GDM1 (cell line): ENCODE data around the gene KSR1.

Experiments used
- DNase-seq: peaks from one replicate; lab custom pipeline; 2025; lab: John Stamatoyannopoulos, UW

KSR1 gene

GRCh38 chr17:27591986-27592385 is 135.7 kb downstream of the KSR1 start:
- DNase-seq, result no peak

DNA sequence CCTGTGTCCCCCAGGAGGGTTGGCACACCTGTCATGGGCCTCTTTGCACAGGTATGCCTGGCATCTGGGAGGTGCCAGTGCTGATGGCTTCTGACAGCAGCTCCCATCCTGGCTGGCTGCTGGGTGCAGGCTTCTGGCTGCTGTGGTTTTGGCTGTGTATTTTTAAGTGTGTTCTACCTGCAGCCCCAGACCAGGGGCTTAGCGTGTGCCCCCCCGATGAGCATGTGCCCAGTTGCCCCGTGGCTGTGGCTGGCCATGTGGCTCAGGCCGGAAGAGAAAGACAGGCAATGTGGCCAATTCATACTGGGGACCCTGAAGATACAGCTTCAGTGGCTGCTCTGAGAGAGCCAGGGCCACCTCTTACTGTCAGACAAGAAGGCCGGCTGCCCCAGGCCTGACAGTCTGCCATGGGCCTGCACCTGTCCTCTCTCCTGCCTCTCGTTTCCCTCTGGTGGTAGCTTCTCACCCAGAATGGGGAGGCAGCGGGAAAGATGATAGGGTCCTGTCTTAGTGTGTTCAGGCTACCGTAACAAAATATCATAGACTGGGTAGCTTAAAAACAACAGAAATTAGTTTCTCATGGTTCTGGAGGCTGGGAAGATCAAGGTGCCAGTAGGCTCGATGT is 137.1 kb downstream of the KSR1 start:
- no peak for DNase-seq

DNA sequence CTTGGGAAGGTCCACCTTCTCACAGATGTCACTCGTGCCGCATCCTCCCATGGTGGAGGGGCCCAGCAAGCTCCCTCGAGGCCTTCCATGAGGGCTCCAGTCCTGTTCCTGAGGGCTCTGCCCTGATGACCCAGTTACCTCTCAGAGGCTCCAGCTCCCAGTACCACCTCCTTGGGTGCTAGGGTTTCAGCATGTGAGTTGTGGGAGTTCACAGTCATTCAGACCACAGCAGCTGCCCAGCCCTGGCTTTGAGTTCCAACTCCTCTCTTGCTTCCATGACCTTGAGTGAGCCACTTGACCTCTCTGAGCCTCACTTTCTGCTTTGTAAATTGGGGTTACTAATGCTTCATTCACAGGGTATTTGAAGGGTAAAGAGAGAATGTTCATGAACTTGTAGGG is 137.6 kb downstream of the KSR1 start:
- DNase-seq, result no peak

DNA sequence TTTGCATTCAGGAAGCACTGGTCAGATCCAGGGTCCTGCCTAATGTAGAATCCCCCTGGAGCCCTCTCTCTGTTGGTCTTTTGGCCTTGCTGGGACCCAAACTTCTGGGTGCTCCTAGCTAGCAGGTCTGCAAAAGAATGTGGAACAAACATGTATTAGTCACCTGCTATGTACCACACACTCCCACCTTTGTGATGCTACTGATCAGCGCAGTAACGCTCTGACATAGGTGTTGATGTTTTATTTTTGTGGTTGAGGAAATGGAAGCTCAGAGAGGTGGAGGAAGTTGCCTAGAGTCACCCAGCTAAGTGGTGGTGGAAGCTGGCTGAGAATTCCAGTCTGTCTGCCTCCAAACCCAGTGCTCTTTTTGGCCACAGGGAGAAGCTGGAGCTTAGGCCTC is 139.0 kb downstream of the KSR1 start:
- no peak for DNase-seq

DNA sequence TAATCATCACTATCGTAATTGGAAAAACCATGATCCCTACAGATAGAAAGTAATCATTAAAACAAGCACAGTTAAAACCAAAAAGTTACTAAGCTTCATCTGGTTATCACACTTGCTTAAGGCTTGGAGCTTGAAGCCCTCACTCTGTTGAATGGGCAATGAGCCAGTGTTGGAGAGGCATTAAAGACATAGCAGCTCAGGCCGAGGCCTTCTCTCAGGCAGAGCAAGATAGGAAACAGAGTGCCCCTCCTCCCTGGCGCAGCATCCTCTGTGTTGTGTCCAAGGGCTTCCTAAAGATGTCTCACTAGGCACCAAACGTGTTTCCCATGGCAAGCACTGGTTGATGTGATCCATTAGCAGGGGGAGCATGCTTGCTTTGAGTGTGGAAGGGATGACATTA is 139.8 kb downstream of the KSR1 start:
- no peak for DNase-seq

DNA sequence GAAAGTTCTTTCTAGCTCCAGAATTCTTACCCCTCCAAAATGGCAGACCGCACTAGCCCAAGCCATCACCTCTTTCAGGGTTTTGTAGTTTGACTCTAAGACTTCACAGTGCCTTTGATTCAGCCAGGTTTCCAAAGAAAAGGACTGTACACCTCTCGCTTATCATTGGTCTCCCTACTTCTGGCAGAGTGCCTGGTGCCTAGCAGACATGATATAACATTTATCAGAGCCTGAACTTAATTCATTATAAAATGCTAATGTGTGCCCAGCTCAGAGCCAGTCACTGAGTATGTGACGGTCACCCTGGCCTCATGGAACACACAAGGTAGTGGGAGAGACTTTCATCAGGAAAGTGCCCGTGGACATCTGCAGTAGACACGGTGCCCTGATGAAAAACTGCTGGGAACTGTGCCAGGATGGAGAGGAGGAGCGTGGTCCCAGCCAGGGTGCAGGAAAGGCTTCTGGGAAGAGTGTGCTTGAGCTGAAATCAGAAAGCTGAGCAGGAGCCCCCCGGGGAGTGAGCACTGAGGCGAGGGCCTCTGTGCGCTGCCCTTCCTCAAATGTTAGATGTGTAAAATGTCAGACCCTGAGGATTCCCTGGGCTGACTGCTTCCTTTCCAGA is 140.4 kb downstream of the KSR1 start:
- DNase-seq, result no peak

DNA sequence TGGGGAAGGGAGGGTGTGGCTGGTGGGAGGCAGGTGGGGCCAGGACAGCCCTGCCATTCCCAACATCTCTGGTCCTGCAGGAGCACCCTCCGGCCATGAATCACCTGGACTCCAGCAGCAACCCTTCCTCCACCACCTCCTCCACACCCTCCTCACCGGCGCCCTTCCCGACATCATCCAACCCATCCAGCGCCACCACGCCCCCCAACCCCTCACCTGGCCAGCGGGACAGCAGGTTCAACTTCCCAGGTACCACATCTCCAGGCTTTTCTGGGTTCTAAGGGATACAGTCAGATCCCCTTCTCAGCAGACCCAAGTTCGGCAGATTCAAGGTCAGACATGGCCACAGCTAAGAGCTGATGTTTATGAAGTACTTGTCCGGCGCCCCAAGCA is 140.9 kb downstream of the KSR1 start:
- DNase-seq, result no peak

DNA sequence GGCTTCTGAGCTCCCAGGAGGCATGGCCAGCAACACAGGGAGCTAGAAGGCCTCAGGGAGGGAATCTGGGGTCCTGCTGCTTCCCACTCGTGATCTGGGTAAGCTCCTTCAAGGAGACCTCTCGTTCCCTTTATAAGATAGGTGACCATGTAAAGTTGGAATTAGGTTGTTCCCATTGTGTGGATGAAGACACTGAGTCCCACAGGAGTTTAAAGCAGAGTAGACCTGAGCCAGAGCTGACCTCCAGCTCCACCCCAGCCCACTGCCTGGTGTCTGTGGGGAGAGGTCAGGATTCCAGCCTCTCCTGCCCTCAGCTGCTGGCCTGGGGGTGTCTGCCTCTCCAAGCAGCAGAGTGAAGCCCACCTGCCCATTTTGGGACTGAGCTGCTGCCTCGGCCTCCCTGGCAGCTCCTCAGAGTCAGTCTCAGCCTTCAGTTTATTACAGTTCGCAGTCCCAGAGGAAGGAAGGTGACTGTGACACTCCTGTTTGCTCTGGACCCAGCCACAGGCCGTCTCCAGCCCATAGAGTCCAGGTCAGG is 141.6 kb downstream of the KSR1 start:
- no peak for DNase-seq

DNA sequence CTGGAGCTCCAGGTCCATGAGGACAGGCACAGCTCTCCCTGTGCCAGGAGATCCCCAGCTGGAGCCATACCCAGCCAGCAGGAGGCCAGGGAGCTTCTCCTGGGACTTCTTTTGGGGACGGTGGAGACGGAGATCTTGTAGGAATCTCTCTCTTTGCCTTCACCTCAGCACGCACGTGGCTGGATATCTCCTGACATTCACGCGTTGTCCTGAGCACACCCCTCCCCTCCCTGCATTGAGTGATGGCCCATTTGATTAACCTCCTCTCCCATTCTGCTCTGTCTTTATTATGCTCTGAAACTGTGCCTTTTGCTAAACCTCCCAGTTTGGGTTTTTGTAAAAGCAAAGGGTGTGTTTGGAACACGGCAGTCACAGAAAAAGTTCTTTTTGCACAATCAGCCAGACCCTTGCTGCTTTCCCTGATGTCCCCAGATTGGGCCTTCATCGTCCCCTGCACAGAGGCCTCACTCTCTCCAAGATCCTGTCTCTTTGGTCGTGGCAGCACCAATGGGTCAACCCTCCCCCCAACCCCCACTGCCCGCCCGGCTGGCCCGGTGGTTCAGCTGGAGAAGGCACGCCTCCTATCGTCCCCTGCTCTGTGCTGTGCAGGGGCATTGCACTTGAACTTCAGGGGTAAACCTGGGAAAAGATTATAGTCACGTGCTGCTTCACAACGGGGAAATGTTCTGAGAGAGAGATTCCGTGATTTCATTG is 142.2 kb downstream of the KSR1 start:
- DNase-seq, result no peak

- DNase-seq, result no peak
Observed at GRCh38 chr17:27600471-27600870, 144.2 kb downstream of the KSR1 start.

DNA sequence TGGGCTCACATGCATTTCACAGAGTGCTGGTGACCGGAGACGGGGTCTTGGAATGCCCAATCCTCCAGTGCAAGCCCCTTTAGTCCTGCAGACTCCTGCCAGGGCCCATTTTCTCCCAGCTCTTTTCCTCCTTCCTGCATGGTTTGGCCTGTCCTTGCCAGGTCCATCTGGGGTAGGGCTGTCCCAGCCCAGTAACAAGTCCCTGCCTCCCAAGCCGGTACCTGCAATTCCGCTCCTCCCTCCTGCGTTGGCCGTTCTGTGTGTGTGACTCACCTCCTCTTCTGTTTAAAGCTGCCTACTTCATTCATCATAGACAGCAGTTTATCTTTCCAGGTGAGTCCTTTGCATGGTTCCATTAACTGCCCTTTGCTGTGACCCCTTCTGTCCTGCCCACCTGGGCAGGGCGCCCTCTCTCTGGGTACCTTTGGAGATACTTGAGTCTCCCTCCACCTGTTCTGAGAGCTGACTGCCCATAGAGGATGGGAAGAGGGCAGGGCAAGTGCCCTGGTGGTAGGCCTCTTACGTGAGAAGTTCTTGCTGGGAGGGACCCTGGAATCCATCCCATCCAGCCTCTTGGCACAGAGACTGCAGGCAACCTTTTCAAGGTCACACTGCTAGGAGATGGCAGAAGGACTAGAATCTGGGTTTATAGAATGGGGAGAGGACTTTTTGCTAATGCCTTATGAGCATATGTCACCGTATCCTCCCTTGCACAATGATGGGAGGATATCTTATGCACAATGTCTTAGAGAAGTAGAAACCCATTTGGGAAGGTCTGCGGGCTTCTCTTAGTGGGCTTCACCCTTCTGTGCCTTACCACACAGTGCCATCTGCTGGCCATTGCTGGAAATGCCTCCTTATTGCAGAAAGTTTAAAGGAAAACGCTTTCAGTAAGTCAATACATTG is 145.1 kb downstream of the KSR1 start:
- DNase-seq, result peak; percentile 52

- no peak for DNase-seq
Observed at GRCh38 chr17:27601975-27602302, 145.7 kb downstream of the KSR1 start.

DNA sequence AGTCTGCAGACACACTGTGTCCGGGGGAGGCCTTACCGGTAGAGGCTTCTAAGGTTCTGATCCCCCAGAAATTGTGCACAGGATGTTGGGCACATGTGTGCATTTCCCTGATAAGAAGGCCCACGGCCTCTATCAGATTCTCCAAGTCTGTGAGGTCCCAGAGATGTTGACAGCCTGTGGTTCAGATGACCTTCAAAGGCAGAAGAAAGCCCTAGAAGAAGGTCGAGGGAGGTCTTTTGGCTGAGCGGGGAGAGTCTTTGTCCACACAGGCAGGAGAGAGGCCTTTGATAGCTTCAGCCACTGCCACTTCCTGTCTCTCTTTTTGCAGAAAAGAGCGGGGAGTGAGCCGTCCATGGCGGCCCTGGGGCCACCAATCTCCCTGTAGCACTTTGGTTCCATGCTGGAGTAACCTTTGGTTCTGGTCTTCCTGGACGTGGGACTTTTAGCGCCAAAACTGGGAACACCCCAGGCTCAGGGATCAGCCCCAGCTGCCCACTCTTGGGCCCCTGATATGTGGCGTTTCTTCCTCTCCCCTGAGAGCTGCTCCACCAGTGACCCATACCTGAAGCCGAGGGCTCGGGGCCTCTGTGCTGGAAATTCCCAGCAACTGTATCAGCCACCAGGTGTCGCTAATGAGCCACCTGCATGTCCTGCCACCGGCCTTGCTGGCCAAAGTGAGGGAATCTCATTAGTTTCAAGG is 146.6 kb downstream of the KSR1 start:
- peak; percentile 37 for DNase-seq

DNA sequence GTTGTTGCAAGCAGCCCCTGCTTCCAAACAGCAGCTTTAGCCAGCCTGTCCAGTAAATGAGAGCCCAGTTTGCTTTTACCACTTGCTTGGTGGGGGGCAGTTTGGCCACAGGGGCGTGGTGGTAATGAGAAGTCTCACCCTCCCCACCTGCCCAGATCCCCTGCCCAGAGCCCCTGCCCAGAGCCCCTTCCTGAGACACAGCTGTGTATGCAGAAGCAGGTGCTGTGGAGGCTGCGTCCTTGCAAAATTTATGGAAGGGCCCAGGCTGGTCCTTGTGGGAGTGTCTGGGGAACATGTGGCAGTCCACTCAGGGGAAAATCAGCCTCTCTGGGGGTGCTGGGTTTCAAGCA is 147.1 kb downstream of the KSR1 start:
- no peak for DNase-seq

GRCh38 chr17:27603880-27604794 is 147.9 kb downstream of the KSR1 start:
- no peak for DNase-seq

DNA sequence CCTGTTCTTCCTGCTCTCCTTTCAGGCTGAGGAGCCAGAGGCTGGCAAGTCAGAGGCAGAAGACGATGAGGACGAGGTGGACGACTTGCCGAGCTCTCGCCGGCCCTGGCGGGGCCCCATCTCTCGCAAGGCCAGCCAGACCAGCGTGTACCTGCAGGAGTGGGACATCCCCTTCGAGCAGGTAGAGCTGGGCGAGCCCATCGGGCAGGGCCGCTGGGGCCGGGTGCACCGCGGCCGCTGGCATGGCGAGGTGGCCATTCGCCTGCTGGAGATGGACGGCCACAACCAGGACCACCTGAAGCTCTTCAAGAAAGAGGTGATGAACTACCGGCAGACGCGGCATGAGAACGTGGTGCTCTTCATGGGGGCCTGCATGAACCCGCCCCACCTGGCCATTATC is 149.2 kb downstream of the KSR1 start:
- DNase-seq, result no peak

DNA sequence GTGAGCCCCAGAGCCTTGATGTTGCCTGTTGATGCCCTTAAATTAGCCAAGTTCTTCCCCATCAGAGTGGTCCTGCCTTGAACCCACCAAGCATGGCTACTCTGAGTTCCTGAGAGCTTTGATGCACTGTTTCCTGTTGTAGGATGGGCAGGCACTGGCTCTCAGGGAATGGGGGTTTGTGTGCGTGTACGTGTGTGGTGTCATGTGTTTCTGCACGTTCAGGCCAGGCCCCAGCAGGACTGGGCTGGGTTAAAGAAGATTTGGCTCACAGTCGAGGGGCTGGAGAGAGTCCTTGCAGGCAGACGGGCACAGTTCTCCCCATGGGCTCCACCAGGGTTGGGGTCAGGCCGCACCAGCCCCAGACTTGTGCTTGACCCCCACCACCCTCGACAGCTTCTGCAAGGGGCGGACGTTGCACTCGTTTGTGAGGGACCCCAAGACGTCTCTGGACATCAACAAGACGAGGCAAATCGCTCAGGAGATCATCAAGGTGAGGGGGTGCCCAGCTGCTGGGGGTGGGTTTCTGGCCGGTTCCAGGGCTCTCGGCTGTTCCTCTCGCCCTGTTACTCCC is 151.4 kb downstream of the KSR1 start:
- DNase-seq, result no peak

GRCh38 chr17:27608328-27609230 is 152.3 kb downstream of the KSR1 start:
- DNase-seq, result no peak

DNA sequence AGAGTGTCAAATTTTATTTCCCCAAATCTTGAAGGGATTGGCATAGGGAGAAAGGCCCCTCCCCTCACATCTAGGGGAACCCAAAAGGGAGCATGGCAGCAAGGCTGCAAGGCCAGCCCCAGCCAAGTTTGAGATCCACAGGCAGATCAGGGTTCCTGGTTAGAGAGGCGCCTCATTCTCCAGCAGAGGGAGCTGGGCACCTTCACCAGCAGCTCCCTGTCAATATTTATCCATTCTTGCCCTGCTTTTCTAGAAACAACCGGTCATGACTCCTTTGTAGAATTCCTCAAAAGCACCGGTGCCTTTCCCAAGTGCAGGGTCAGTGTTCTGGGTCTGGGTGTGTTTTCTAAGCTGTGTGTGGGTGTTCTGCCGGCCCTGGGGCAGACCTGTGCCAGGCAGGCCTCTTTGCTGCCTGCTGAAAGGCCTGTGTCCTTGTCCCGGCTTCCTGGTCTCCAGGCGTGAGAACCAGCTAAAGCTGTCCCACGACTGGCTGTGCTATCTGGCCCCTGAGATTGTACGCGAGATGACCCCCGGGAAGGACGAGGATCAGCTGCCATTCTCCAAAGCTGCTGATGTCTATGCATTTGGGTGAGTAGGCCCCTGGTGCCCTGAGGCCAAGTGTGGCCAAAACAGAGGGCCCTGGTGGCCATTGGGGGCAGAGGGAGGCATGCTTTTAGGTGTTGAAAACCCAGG is 153.5 kb downstream of the KSR1 start:
- DNase-seq, result peak; percentile 14
